ENCODE measurements around the gene GJB2. TPM values are rescaled to one million over a fixed set of nuclear protein-coding genes. Genes with fewer than 3 reads are reported as not detected.

Gene GJB2
- under 1 TPM; 0.72 to 0.89 TPM for total RNA-seq

- CTCF ChIA-PET = interaction anchor here (2.9 kb wide), 1 partner anchor 11 kb away, joined by 14 read pairs; no protein-coding TSS in a partner anchor
- Mint-ChIP-seq H3K4me3 (peak within 1 kb of the TSS; percentile 65), H3K27ac (no peak within 1 kb of the TSS), H3K36me3 (ENCODE audit: low read depth) (no peaks in the 10 kb centered on the region), H3K9me3 (no peaks in the 10 kb centered on the region), H3K27me3 (ENCODE audit: low read depth) (peaks cover 45% of the 10 kb centered on the region), H3K4me1 (ENCODE audit: low read depth) (peaks cover 13% of the 10 kb centered on the region)
- intact Hi-C loops (cut with micrococcal nuclease) = loop anchor here (1.0 to 2.0 kb wide), 2 partner anchors 17 to 710 kb away; partner anchors contain the start of gene XPO4
- DNase-seq = peak; percentile 25
These were observed at the start of gene GJB2 for GRCh38 chr13:20192836-20193161. TSS of gene GJB2 (minus strand) at chr13:20192938. CDS start at chr13:20189581, 3,357 bp downstream.

GRCh38 chr13:20241593-20241992 is 48.9 kb upstream of the GJB2 start:
- Mint-ChIP-seq H3K9me3 (no peaks in the 10 kb centered on the region), H3K4me1 (ENCODE audit: low read depth) (no peaks in the 10 kb centered on the region), H3K27ac (no peak overlapping the region), H3K36me3 (ENCODE audit: low read depth) (no peaks in the 10 kb centered on the region), H3K4me3 (no peak overlapping the region), H3K27me3 (ENCODE audit: low read depth) (peaks cover 2% of the 10 kb centered on the region)
- intact Hi-C loops (cut with micrococcal nuclease) = no loop called here
- no peak for DNase-seq
- CTCF ChIA-PET = no interaction called here

GRCh38 chr13:20239748-20240147 is 47.0 kb upstream of the GJB2 start:
- Mint-ChIP-seq H3K27me3 (ENCODE audit: low read depth) (peaks cover 2% of the 10 kb centered on the region), H3K27ac (no peak overlapping the region), H3K9me3 (no peaks in the 10 kb centered on the region), H3K4me1 (ENCODE audit: low read depth) (no peaks in the 10 kb centered on the region), H3K4me3 (no peak overlapping the region), H3K36me3 (ENCODE audit: low read depth) (no peaks in the 10 kb centered on the region)
- intact Hi-C loops (cut with micrococcal nuclease) = no loop called here
- CTCF ChIA-PET = no interaction called here
- DNase-seq = no peak

- DNase-seq = no peak
- no peaks in the 10 kb centered on the region for H3K36me3 Mint-ChIP-seq (ENCODE audit: low read depth)
- H3K27ac Mint-ChIP-seq = no peak overlapping the region
- peaks cover 8% of the 10 kb centered on the region for H3K4me1 Mint-ChIP-seq (ENCODE audit: low read depth)
- no peaks in the 10 kb centered on the region for H3K9me3 Mint-ChIP-seq
- peak overlapping the region; percentile 2 for H3K4me3 Mint-ChIP-seq
- intact Hi-C loops (cut with micrococcal nuclease) = no loop called here
- H3K27me3 Mint-ChIP-seq (ENCODE audit: low read depth) = peaks cover 21% of the 10 kb centered on the region
- CTCF ChIA-PET = interaction anchor here (1.0 to 1.5 kb wide), 2 partner anchors 10 to 36 kb away, joined by 4 to 6 read pairs; no protein-coding TSS in a partner anchor
These were observed 40.0 kb upstream of the GJB2 start for GRCh38 chr13:20232556-20233277.

GRCh38 chr13:20231839-20232555 is 39.3 kb upstream of the GJB2 start, which contains the start of gene GJB6:
TSS of gene GJB6 (minus strand) at chr13:20232319. CDS start at chr13:20223480, 8,839 bp downstream.
- Mint-ChIP-seq H3K4me1 (ENCODE audit: low read depth) (peaks cover 8% of the 10 kb centered on the region), H3K27ac (no peak within 1 kb of the TSS), H3K4me3 (peak within 1 kb of the TSS; percentile 71), H3K9me3 (no peaks in the 10 kb centered on the region), H3K36me3 (ENCODE audit: low read depth) (no peaks in the 10 kb centered on the region), H3K27me3 (ENCODE audit: low read depth) (peaks cover 21% of the 10 kb centered on the region)
- intact Hi-C loops (cut with micrococcal nuclease) = no loop called here
- CTCF ChIA-PET = no interaction called here
- DNase-seq = peak; percentile 39

GRCh38 chr13:20230913-20231838 is 38.4 kb upstream of the GJB2 start:
- no peaks in the 10 kb centered on the region for H3K9me3 Mint-ChIP-seq
- CTCF ChIA-PET = interaction anchor here (0.6 to 1.4 kb wide), 2 partner anchors 34 to 97 kb away, joined by 3 to 4 read pairs; no protein-coding TSS in a partner anchor
- DNase-seq = peak; percentile 34
- peaks cover 21% of the 10 kb centered on the region for H3K27me3 Mint-ChIP-seq (ENCODE audit: low read depth)
- H3K4me1 Mint-ChIP-seq (ENCODE audit: low read depth) = peaks cover 8% of the 10 kb centered on the region
- H3K27ac Mint-ChIP-seq = no peak overlapping the region
- intact Hi-C loops (cut with micrococcal nuclease) = no loop called here
- H3K4me3 Mint-ChIP-seq = peak overlapping the region; percentile 71
- no peaks in the 10 kb centered on the region for H3K36me3 Mint-ChIP-seq (ENCODE audit: low read depth)

GRCh38 chr13:20227730-20228129 is 35.0 kb upstream of the GJB2 start:
- Mint-ChIP-seq H3K4me3 (no peak overlapping the region), H3K9me3 (no peaks in the 10 kb centered on the region), H3K27ac (no peak overlapping the region), H3K27me3 (ENCODE audit: low read depth) (peaks cover 11% of the 10 kb centered on the region), H3K36me3 (ENCODE audit: low read depth) (no peaks in the 10 kb centered on the region), H3K4me1 (ENCODE audit: low read depth) (peaks cover 8% of the 10 kb centered on the region)
- DNase-seq = no peak
- intact Hi-C loops (cut with micrococcal nuclease) = no loop called here
- CTCF ChIA-PET = interaction anchor here (1.1 kb wide), 1 partner anchor 30 kb away, joined by 5 read pairs; no protein-coding TSS in a partner anchor

- intact Hi-C loops (cut with micrococcal nuclease) = no loop called here
These were observed 34.5 kb upstream of the GJB2 start for GRCh38 chr13:20227288-20227687.

GRCh38 chr13:20222553-20222952 is 29.8 kb upstream of the GJB2 start:
- no peaks in the 10 kb centered on the region for H3K27me3 Mint-ChIP-seq (ENCODE audit: low read depth)

More at GRCh38 chr13:20227288-20227687, 34.5 kb upstream of the GJB2 start:
- Mint-ChIP-seq H3K4me3 (no peak overlapping the region), H3K27me3 (ENCODE audit: low read depth) (peaks cover 10% of the 10 kb centered on the region), H3K4me1 (ENCODE audit: low read depth) (peaks cover 8% of the 10 kb centered on the region), H3K36me3 (ENCODE audit: low read depth) (no peaks in the 10 kb centered on the region), H3K27ac (no peak overlapping the region), H3K9me3 (no peaks in the 10 kb centered on the region)
- CTCF ChIA-PET = no interaction called here
- DNase-seq = no peak

GRCh38 chr13:20221772-20222171 is 29.0 kb upstream of the GJB2 start:
- CTCF ChIA-PET = no interaction called here
- Mint-ChIP-seq H3K36me3 (ENCODE audit: low read depth) (no peaks in the 10 kb centered on the region), H3K27me3 (ENCODE audit: low read depth) (no peaks in the 10 kb centered on the region), H3K9me3 (no peaks in the 10 kb centered on the region), H3K4me1 (ENCODE audit: low read depth) (peaks cover 17% of the 10 kb centered on the region), H3K4me3 (no peak overlapping the region), H3K27ac (no peak overlapping the region)
- intact Hi-C loops (cut with micrococcal nuclease) = no loop called here
- DNase-seq = no peak

More at GRCh38 chr13:20222553-20222952, 29.8 kb upstream of the GJB2 start:
- Mint-ChIP-seq H3K4me3 (no peak overlapping the region), H3K36me3 (ENCODE audit: low read depth) (no peaks in the 10 kb centered on the region), H3K27ac (no peak overlapping the region), H3K9me3 (no peaks in the 10 kb centered on the region), H3K4me1 (ENCODE audit: low read depth) (peaks cover 17% of the 10 kb centered on the region)
- CTCF ChIA-PET = interaction anchor here (0.9 kb wide), 1 partner anchor 10 kb away, joined by 4 read pairs; no protein-coding TSS in a partner anchor
- intact Hi-C loops (cut with micrococcal nuclease) = no loop called here
- no peak for DNase-seq

GRCh38 chr13:20219577-20219976 is 26.8 kb upstream of the GJB2 start:
- H3K4me3 Mint-ChIP-seq = peak overlapping the region; percentile 2
- CTCF ChIA-PET = interaction anchor here (1.3 kb wide), 1 partner anchor 22 kb away, joined by 10 read pairs; no protein-coding TSS in a partner anchor
- no peaks in the 10 kb centered on the region for H3K9me3 Mint-ChIP-seq
- no peaks in the 10 kb centered on the region for H3K36me3 Mint-ChIP-seq (ENCODE audit: low read depth)
- intact Hi-C loops (cut with micrococcal nuclease) = loop anchor here (1.0 to 2.0 kb wide), 2 partner anchors 25 to 200 kb away; no protein-coding TSS in a partner anchor
- no peaks in the 10 kb centered on the region for H3K27me3 Mint-ChIP-seq (ENCODE audit: low read depth)
- peaks cover 17% of the 10 kb centered on the region for H3K4me1 Mint-ChIP-seq (ENCODE audit: low read depth)
- H3K27ac Mint-ChIP-seq = peak overlapping the region; percentile 5
- no peak for DNase-seq
